HCT116 (cell line): ENCODE results near the gene RPL7L1.

Experiments used
- EGR1 ChIP-seq: IDR thresholded peaks from 2 replicates; pipeline ENCODE4 v1.6.1; 2012; ENCODE audit warnings: low read depth
- EZH2 ChIP-seq: fragments of 200-600 bp; sonication (generic); IDR thresholded peaks from 2 replicates; pipeline ENCODE4 v1.6.1; 2017; ENCODE audit warnings: antibody characterized with exemption, mixed run types
- EZH2phosphoT487 ChIP-seq: fragments of 200-600 bp; IDR thresholded peaks from 2 replicates; pipeline ENCODE4 v1.6.1; 2018; ENCODE audit warnings: antibody characterized with exemption, borderline replicate concordance
- JUND ChIP-seq: IDR thresholded peaks from 2 replicates; pipeline ENCODE4 v1.6.1; 2012
- POLR2A ChIP-seq: IDR thresholded peaks from 2 replicates; pipeline ENCODE4 v1.7.0; 2011; ENCODE audit warnings: borderline replicate concordance; ENCODE audit not compliant: insufficient read depth, insufficient read length; ENCODE audit errors: extremely low read depth
- POLR2AphosphoS5 ChIP-seq: IDR thresholded peaks from 2 replicates; pipeline ENCODE4 v1.6.1; 2011; ENCODE audit warnings: mild to moderate bottlenecking, low read depth, low read length, moderate library complexity
- RAD21 ChIP-seq: IDR thresholded peaks from 2 replicates; pipeline ENCODE4 v1.6.1; 2012; ENCODE audit warnings: low read depth, mild to moderate bottlenecking
- SP1 ChIP-seq: IDR thresholded peaks from 2 replicates; pipeline ENCODE4 v1.6.1; 2012; ENCODE audit warnings: low read depth
- SRF ChIP-seq: IDR thresholded peaks from 2 replicates; pipeline ENCODE4 v1.6.1; 2012; ENCODE audit warnings: low read depth
- YY1 ChIP-seq: IDR thresholded peaks from 2 replicates; pipeline ENCODE4 v1.6.1; 2011; ENCODE audit warnings: low read length, low read depth, moderate library complexity, mild to moderate bottlenecking; ENCODE audit not compliant: insufficient replicate concordance; ENCODE audit errors: extremely low read depth
- ZFX ChIP-seq: fragments of 450-650 bp; IDR thresholded peaks from 2 replicates; pipeline ENCODE4 v1.6.1; 2017
- TF ChIP-seq, protein P1 (sequence below), 3 experiments: fragments of 200-600 bp in 1 of 3; sonication (generic) in 1 of 3; IDR thresholded peaks in 2 of 3; conservative IDR thresholded peaks in 1 of 3; 2 replicates each; pipeline ENCODE4 v1.5.1; 2012 to 2017; ENCODE audit warnings: low read depth in 2 of 3, low read length in 2 of 3, antibody characterized with exemption in 1 of 3, borderline replicate concordance in 1 of 3, control low read depth in 1 of 3, mild to moderate bottlenecking in 1 of 3, mixed read lengths in 1 of 3, mixed run types in 1 of 3, moderate library complexity in 1 of 3; ENCODE audit not compliant: insufficient read depth in 1 of 3
- TF ChIP-seq, protein P2 (sequence below): IDR thresholded peaks from 2 replicates; pipeline ENCODE4 v1.6.1; 2012
- TF ChIP-seq, protein P3 (sequence below): IDR thresholded peaks from 2 replicates; pipeline ENCODE4 v1.6.1; 2012; ENCODE audit warnings: low read depth

DNA sequence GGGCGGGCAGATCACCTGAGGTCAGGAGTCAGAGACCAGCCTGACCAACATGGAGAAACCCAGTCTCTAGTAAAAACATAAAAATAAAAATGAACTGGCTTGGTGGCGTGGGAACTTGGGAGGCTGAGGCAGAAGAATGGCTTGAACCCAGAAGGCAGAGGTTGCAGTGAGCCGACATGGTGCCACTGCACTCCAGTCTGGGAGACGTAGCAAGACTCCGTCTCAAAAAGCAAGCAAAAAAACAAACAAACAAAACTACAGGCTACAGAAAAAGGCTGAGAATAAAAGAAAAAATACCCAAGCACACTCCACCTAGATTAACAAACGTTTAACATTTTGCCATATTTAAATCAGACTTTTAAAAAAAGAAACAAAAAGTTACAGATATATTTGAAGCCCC, 42.4 kb downstream of the RPL7L1 start:
- TF ChIP-seq, protein P1, sequence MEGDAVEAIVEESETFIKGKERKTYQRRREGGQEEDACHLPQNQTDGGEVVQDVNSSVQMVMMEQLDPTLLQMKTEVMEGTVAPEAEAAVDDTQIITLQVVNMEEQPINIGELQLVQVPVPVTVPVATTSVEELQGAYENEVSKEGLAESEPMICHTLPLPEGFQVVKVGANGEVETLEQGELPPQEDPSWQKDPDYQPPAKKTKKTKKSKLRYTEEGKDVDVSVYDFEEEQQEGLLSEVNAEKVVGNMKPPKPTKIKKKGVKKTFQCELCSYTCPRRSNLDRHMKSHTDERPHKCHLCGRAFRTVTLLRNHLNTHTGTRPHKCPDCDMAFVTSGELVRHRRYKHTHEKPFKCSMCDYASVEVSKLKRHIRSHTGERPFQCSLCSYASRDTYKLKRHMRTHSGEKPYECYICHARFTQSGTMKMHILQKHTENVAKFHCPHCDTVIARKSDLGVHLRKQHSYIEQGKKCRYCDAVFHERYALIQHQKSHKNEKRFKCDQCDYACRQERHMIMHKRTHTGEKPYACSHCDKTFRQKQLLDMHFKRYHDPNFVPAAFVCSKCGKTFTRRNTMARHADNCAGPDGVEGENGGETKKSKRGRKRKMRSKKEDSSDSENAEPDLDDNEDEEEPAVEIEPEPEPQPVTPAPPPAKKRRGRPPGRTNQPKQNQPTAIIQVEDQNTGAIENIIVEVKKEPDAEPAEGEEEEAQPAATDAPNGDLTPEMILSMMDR (IDR thresholded peaks at IDR 0.05 in 2 of 3, conservative IDR thresholded peaks at IDR 0.05 in 1 of 3; ENCODE audit: borderline replicate concordance in 1 of 3, insufficient read depth in 1 of 3, low read depth in 2 of 3, low read length in 2 of 3) = no peak
- no peak for TF ChIP-seq RAD21
- no peak for TF ChIP-seq POLR2A
- TF ChIP-seq SP1 = no peak
- TF ChIP-seq, protein P2, sequence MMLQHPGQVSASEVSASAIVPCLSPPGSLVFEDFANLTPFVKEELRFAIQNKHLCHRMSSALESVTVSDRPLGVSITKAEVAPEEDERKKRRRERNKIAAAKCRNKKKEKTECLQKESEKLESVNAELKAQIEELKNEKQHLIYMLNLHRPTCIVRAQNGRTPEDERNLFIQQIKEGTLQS = no peak
- TF ChIP-seq ZFX = no peak
- no peak for TF ChIP-seq EZH2
- no peak for TF ChIP-seq JUND
- TF ChIP-seq EZH2phosphoT487 = no peak
- no peak for TF ChIP-seq SRF
- no peak for TF ChIP-seq POLR2AphosphoS5
- TF ChIP-seq, protein P3, sequence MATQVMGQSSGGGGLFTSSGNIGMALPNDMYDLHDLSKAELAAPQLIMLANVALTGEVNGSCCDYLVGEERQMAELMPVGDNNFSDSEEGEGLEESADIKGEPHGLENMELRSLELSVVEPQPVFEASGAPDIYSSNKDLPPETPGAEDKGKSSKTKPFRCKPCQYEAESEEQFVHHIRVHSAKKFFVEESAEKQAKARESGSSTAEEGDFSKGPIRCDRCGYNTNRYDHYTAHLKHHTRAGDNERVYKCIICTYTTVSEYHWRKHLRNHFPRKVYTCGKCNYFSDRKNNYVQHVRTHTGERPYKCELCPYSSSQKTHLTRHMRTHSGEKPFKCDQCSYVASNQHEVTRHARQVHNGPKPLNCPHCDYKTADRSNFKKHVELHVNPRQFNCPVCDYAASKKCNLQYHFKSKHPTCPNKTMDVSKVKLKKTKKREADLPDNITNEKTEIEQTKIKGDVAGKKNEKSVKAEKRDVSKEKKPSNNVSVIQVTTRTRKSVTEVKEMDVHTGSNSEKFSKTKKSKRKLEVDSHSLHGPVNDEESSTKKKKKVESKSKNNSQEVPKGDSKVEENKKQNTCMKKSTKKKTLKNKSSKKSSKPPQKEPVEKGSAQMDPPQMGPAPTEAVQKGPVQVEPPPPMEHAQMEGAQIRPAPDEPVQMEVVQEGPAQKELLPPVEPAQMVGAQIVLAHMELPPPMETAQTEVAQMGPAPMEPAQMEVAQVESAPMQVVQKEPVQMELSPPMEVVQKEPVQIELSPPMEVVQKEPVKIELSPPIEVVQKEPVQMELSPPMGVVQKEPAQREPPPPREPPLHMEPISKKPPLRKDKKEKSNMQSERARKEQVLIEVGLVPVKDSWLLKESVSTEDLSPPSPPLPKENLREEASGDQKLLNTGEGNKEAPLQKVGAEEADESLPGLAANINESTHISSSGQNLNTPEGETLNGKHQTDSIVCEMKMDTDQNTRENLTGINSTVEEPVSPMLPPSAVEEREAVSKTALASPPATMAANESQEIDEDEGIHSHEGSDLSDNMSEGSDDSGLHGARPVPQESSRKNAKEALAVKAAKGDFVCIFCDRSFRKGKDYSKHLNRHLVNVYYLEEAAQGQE = no peak
- no peak for TF ChIP-seq YY1
- TF ChIP-seq EGR1 = no peak
